ENCODE results near the gene CLCN1. TPM values are rescaled to one million over a fixed set of nuclear protein-coding genes. Genes with fewer than 3 reads are reported as not detected.
A peak's percentile ranks its signal among the peaks of the same experiment; 100 is the strongest.

CLCN1 gene
- total RNA-seq, 1 donor from 2014 or later = not detected

- peak overlapping the region; percentile 97 to 99 for H3K27ac ChIP-seq
- peak overlapping the region; percentile 35 to 89 for H3K4me3 ChIP-seq
- peaks cover 39 to 71% of the 10 kb centered on the region in 2 donors for H3K36me3 ChIP-seq
- TF ChIP-seq CTCF (IDR thresholded peaks at IDR 0.05) = no peak
- DNase-seq (ENCODE audit: low spot score in 2 of 2) = no peak
- intact Hi-C loops (cut with DNase I) = loop anchor here (10.0 kb wide), 1 partner anchor 531 kb away; the partner anchor contains the start of gene EPHB6
- no peaks in the 10 kb centered on the region for H3K9me3 ChIP-seq
- H3K4me1 ChIP-seq = peaks cover 29 to 75% of the 10 kb centered on the region in 2 donors
- no peaks in the 10 kb centered on the region for H3K27me3 ChIP-seq
These were observed 70.2 kb downstream of the CLCN1 start for GRCh38 chr7:143385891-143386781.

DNA sequence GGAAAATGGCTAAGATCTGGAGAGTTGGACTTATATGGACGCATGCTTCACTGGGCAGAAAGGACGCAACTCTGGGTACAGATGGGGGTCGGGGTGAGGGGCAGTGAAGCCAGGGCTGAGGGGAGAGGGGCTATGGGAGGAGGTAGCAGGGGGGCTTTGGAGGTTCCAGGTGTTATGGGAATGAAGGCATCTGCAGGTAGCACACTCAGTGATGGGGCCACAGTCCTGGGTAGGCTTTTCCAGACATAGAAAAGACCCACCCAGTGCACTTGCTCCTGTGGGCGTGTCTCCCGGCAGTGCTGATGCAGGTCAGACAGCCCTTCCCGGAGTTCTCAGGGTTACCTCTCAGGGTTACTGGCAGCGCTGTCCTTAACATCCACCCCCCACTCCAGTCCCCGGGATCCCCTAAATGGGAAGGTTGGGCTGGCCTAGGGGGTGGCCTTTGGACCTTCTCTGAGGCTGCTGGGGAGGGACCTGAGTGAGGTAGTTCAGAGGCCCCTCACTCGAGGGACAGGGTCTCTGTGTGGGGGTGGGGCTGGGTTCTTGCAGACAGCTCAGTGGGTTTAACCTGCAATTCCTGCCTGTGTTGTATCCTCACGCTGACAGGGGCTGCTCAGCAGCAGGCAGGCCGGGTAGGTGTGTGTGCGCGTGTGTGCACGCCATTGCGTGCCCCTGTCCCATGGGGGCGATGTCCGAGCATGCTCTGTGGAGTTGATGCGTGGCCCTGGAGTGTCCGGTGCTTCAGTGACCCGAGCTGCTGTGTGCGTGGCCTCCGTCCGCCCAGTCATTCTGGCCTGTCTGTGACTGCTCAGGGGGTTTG, 71.5 kb downstream of the CLCN1 start:
- no peak for DNase-seq (ENCODE audit: low spot score in 2 of 2)
- H3K4me1 ChIP-seq = peaks cover 34 to 84% of the 10 kb centered on the region in 2 donors
- intact Hi-C loops (cut with DNase I) = loop anchor here (10.0 kb wide), 1 partner anchor 533 kb away; the partner anchor contains the start of gene EPHB6
- H3K27me3 ChIP-seq = no peaks in the 10 kb centered on the region
- TF ChIP-seq CTCF (IDR thresholded peaks at IDR 0.05) = peak in 1 of 3 experiments; percentile 23
- H3K27ac ChIP-seq = peak overlapping the region; percentile 97 to 99
- peaks cover 39 to 70% of the 10 kb centered on the region in 2 donors for H3K36me3 ChIP-seq
- no peaks in the 10 kb centered on the region for H3K9me3 ChIP-seq
- peak overlapping the region in 1 of 2 donors; percentile 89 for H3K4me3 ChIP-seq

DNA sequence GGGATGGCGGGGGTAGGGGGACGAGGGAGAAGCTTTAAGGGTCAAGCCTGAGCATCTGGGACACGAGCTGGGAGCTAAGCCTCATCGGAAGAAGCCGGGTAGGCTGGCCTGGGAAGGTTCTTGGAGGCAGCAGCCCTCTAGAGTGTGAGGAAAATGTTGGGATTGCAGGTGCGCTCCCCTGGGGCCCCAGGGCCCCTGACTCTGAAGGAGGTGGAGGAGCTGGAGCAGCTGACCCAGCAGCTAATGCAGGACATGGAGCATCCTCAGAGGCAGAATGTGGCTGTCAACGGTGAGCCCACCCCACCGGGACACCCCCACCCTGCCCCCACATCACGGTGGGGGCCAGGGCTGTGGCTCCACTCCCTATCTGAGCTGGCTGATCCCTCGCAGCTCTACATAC, 72.1 kb downstream of the CLCN1 start:
- Histone ChIP-seq H3K27me3 (no peaks in the 10 kb centered on the region), H3K27ac (peak overlapping the region; percentile 97 to 99), H3K4me1 (peaks cover 41 to 87% of the 10 kb centered on the region in 2 donors), H3K9me3 (no peaks in the 10 kb centered on the region), H3K36me3 (peaks cover 39 to 64% of the 10 kb centered on the region in 2 donors), H3K4me3 (peak overlapping the region in 1 of 2 donors; percentile 89)
- no peak for TF ChIP-seq CTCF (IDR thresholded peaks at IDR 0.05)
- DNase-seq (ENCODE audit: low spot score in 2 of 2) = no peak
- intact Hi-C loops (cut with DNase I) = loop anchor here (10.0 kb wide), 1 partner anchor 533 kb away; the partner anchor contains the start of gene EPHB6

GRCh38 chr7:143388491-143389101, 72.7 kb downstream of the CLCN1 start:
- Histone ChIP-seq H3K9me3 (no peaks in the 10 kb centered on the region), H3K27me3 (no peaks in the 10 kb centered on the region), H3K4me3 (peak overlapping the region in 1 of 2 donors; percentile 89), H3K27ac (peak overlapping the region; percentile 97 to 99), H3K4me1 (peaks cover 46 to 87% of the 10 kb centered on the region in 2 donors), H3K36me3 (peaks cover 39 to 58% of the 10 kb centered on the region in 2 donors)
- TF ChIP-seq CTCF (IDR thresholded peaks at IDR 0.05) = no peak
- DNase-seq (ENCODE audit: low spot score in 2 of 2) = peak in 1 of 2 donors; percentile 66
- intact Hi-C loops (cut with DNase I) = loop anchor here (10.0 kb wide), 1 partner anchor 534 kb away; the partner anchor contains the start of gene EPHB6
